SK-N-SH treated with all-trans-retinoic acid at 6 μM for 48 hours (cell line): ENCODE results near the gene CLN6.

Experiments used
- ATAC-seq: fragments of 200-7000 bp; cut with Tn5 transposase; 3 replicates; pipeline ENCODE4 v1.9.1; 2020; ENCODE audit warnings: mild to moderate bottlenecking, moderate library complexity
- ARNTL ChIP-seq: fragments of 450-650 bp; formaldehyde crosslinking; IDR thresholded peaks from 2 replicates; pipeline ENCODE4 v1.5.0; 2020; ENCODE audit warnings: low read depth, mild to moderate bottlenecking, moderate library complexity, borderline replicate concordance
- BACH2 ChIP-seq: fragments of 250-450 bp; sonication (Bioruptor Pico); IDR thresholded peaks from 2 replicates; pipeline ENCODE4 v1.9.0; 2021; ENCODE audit warnings: mild to moderate bottlenecking, borderline replicate concordance
- CREB5 ChIP-seq: fragments of 250-450 bp; sonication (Bioruptor Pico); IDR thresholded peaks from 2 replicates; pipeline ENCODE4 v1.5.1; 2020; ENCODE audit warnings: low read depth, mild to moderate bottlenecking, moderate library complexity
- CSDC2 ChIP-seq: fragments of 250-450 bp; sonication (Bioruptor Pico); IDR thresholded peaks from 2 replicates; pipeline ENCODE4 v1.5.0; 2020; ENCODE audit warnings: mild to moderate bottlenecking, moderate library complexity
- ESRRG ChIP-seq: fragments of 250-450 bp; sonication (Bioruptor Pico); IDR thresholded peaks from 2 replicates; pipeline ENCODE4 v1.6.1; 2021; ENCODE audit warnings: mild to moderate bottlenecking
- GLIS3 ChIP-seq: fragments of 250-450 bp; sonication (Bioruptor Pico); IDR thresholded peaks from 2 replicates; pipeline ENCODE4 v1.5.0; 2020; ENCODE audit warnings: mild to moderate bottlenecking, moderate library complexity
- OSR1 ChIP-seq: fragments of 250-450 bp; sonication (Bioruptor Pico); IDR thresholded peaks from 2 replicates; pipeline ENCODE4 v1.8.0; 2022; ENCODE audit warnings: moderate library complexity, mild to moderate bottlenecking, inconsistent platforms
- PPARA ChIP-seq: fragments of 250-450 bp; sonication (Bioruptor Pico); IDR thresholded peaks from 2 replicates; pipeline ENCODE4 v1.5.0; 2020; ENCODE audit warnings: mild to moderate bottlenecking, borderline replicate concordance
- RARB ChIP-seq: fragments of 250-450 bp; sonication (Bioruptor Pico); IDR thresholded peaks from 2 replicates; pipeline ENCODE4 v1.8.0; 2021; ENCODE audit warnings: mild to moderate bottlenecking, moderate library complexity
- SNAI2 ChIP-seq: fragments of 250-450 bp; sonication (Bioruptor Pico); IDR thresholded peaks from 2 replicates; pipeline ENCODE4 v1.5.0; 2020; ENCODE audit warnings: mild to moderate bottlenecking, moderate library complexity
- TCF4 ChIP-seq: fragments of 250-450 bp; sonication (Bioruptor Pico); IDR thresholded peaks from 2 replicates; pipeline ENCODE4 v1.8.0; 2021; ENCODE audit warnings: mild to moderate bottlenecking, moderate library complexity, borderline replicate concordance
- TSHZ2 ChIP-seq: fragments of 250-450 bp; sonication (Bioruptor Pico); IDR thresholded peaks from 2 replicates; pipeline ENCODE4 v1.5.0; 2020; ENCODE audit warnings: mild to moderate bottlenecking, moderate library complexity
- ZC3H10 ChIP-seq: fragments of 250-450 bp; sonication (Bioruptor Pico); IDR thresholded peaks from 2 replicates; pipeline ENCODE4 v1.5.1; 2021; ENCODE audit warnings: mild to moderate bottlenecking, moderate library complexity
- ZFP3 ChIP-seq: fragments of 250-450 bp; sonication (Bioruptor Pico); IDR thresholded peaks from 2 replicates; pipeline ENCODE4 v1.5.0; 2020; ENCODE audit warnings: mild to moderate bottlenecking, moderate library complexity
- ZFP30 ChIP-seq: fragments of 450-650 bp; formaldehyde crosslinking; IDR thresholded peaks from 2 replicates; pipeline ENCODE4 v1.5.0; 2022; ENCODE audit warnings: mild to moderate bottlenecking, moderate library complexity
- ZNF565 ChIP-seq: fragments of 450-650 bp; formaldehyde crosslinking; conservative IDR thresholded peaks from 2 replicates; pipeline ENCODE4 v1.5.0; 2020; ENCODE audit warnings: low read depth, mild to moderate bottlenecking, moderate library complexity
- ZNF70 ChIP-seq: fragments of 450-650 bp; formaldehyde crosslinking; IDR thresholded peaks from 2 replicates; pipeline ENCODE4 v1.5.0; 2020; ENCODE audit warnings: mild to moderate bottlenecking, moderate library complexity
- ZNF8 ChIP-seq: fragments of 450-650 bp; formaldehyde crosslinking; IDR thresholded peaks from 2 replicates; pipeline ENCODE4 v1.5.0; 2020; ENCODE audit warnings: mild to moderate bottlenecking, moderate library complexity
- TF ChIP-seq, protein P1 (sequence below): fragments of 250-450 bp; sonication (Bioruptor Pico); IDR thresholded peaks from 2 replicates; pipeline ENCODE4 v1.8.0; 2020; ENCODE audit warnings: mild to moderate bottlenecking, moderate library complexity, borderline replicate concordance
- TF ChIP-seq, protein P2 (sequence below): fragments of 250-450 bp; sonication (Bioruptor Pico); IDR thresholded peaks from 2 replicates; pipeline ENCODE4 v1.8.0; 2021; ENCODE audit warnings: low read depth, mild to moderate bottlenecking, moderate library complexity, borderline replicate concordance

CLN6 gene

GRCh38 chr15:68244235-68244634 lies 14.7 kb upstream of the CLN6 start:
- no peak for TF ChIP-seq RARB (CRISPR knock-in tag)
- TF ChIP-seq GLIS3 (CRISPR knock-in tag), result no peak
- no peak for TF ChIP-seq CSDC2 (CRISPR knock-in tag)
- TF ChIP-seq BACH2, result no peak
- no peak for TF ChIP-seq ZNF565 (CRISPR knock-in tag)
- no peak for TF ChIP-seq ZFP30 (CRISPR knock-in tag)
- TF ChIP-seq ARNTL (CRISPR knock-in tag), result no peak
- TF ChIP-seq CREB5 (CRISPR knock-in tag), result no peak
- TF ChIP-seq, protein P1, sequence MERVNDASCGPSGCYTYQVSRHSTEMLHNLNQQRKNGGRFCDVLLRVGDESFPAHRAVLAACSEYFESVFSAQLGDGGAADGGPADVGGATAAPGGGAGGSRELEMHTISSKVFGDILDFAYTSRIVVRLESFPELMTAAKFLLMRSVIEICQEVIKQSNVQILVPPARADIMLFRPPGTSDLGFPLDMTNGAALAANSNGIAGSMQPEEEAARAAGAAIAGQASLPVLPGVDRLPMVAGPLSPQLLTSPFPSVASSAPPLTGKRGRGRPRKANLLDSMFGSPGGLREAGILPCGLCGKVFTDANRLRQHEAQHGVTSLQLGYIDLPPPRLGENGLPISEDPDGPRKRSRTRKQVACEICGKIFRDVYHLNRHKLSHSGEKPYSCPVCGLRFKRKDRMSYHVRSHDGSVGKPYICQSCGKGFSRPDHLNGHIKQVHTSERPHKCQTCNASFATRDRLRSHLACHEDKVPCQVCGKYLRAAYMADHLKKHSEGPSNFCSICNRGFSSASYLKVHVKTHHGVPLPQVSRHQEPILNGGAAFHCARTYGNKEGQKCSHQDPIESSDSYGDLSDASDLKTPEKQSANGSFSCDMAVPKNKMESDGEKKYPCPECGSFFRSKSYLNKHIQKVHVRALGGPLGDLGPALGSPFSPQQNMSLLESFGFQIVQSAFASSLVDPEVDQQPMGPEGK, result no peak
- TF ChIP-seq PPARA (CRISPR knock-in tag), result no peak
- no peak for TF ChIP-seq OSR1 (CRISPR knock-in tag)
- TF ChIP-seq ESRRG (CRISPR knock-in tag), result no peak
- TF ChIP-seq TSHZ2 (CRISPR knock-in tag), result no peak
- TF ChIP-seq ZNF70 (CRISPR knock-in tag), result no peak
- TF ChIP-seq ZC3H10, result no peak
- TF ChIP-seq SNAI2 (CRISPR knock-in tag), result no peak
- no peak for ATAC-seq

DNA sequence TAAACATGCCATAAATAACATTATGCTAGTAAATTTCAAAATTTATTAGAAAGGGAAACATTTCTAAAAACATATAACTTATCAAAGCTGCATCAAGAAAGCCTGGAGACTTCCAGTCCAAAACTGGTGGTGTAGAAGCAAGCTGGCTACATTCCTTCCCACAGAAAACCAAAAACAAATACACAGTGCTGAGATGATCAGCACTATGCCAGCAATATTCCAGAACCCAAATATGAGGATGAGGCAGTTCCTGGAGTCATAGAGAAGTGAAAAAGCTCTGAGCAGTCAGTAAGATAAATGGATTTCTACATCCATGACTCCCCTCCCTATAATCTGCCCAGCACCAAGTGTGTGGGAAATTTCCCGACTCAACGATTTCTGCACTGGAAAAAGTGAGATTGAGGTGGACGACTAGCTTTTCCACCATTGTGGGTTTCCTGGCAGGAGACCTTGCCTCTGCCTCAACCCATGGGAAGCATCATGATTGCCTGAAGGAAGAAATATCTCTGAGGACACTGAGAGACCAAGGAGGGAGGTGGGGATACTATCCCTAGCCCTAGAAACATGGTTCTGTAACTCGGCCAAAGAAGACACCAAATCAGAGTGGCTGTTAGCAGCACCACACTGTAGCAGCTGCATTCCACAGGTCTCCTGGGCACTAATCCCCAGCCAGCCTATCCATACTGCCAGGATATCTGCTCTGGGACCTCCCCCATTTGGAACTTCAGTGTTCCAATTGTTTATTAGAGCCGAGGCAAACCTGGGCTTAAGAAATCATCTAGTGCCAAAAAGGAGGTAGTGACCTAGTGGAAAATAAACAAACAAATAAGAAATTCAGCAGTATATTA lies 11.8 kb upstream of the CLN6 start:
- no peak for TF ChIP-seq CSDC2 (CRISPR knock-in tag)
- no peak for TF ChIP-seq TCF4
- TF ChIP-seq GLIS3 (CRISPR knock-in tag), result no peak
- no peak for TF ChIP-seq RARB (CRISPR knock-in tag)
- TF ChIP-seq OSR1 (CRISPR knock-in tag), result no peak
- no peak for TF ChIP-seq ZFP30 (CRISPR knock-in tag)
- TF ChIP-seq, protein P2, sequence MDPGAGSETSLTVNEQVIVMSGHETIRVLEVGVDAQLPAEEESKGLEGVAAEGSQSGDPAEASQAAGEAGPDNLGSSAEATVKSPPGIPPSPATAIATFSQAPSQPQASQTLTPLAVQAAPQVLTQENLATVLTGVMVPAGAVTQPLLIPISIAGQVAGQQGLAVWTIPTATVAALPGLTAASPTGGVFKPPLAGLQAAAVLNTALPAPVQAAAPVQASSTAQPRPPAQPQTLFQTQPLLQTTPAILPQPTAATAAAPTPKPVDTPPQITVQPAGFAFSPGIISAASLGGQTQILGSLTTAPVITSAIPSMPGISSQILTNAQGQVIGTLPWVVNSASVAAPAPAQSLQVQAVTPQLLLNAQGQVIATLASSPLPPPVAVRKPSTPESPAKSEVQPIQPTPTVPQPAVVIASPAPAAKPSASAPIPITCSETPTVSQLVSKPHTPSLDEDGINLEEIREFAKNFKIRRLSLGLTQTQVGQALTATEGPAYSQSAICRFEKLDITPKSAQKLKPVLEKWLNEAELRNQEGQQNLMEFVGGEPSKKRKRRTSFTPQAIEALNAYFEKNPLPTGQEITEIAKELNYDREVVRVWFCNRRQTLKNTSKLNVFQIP (CRISPR knock-in tag), result no peak
- ATAC-seq, result no peak

DNA sequence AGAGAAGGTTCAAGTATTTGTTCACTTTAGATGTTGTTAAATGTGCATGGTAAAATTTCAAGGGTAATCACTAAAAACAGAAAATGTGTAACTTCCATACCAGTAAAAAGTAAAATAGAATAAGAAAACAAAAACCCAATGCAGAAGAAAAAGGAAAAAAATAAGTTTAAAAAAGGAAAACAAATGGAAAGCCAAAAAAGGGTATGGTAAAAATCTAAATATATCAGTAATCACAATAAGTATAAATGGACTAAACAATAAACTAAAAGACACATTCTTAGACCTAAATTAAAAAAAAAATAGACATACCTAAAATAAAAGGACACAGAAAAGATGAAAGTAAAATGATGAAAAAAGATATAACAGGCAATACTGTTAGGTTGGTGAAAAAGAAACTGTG lies 9.5 kb upstream of the CLN6 start:
- no peak for ATAC-seq
- no peak for TF ChIP-seq ESRRG (CRISPR knock-in tag)
- TF ChIP-seq BACH2, result no peak
- TF ChIP-seq ZNF565 (CRISPR knock-in tag), result no peak
- TF ChIP-seq, protein P2 (CRISPR knock-in tag), result no peak
- TF ChIP-seq ZFP3 (CRISPR knock-in tag), result no peak
- no peak for TF ChIP-seq ZNF70 (CRISPR knock-in tag)
- TF ChIP-seq ZNF8 (CRISPR knock-in tag), result no peak
